Neural progenitor cell (in vitro differentiated cells): Measurements from ENCODE around the gene ARNT2. TPM values are rescaled to one million over a fixed set of nuclear protein-coding genes. Genes with fewer than 3 reads are reported as not detected.

Experiments
- DNase-seq: peaks from one replicate; pipeline ENCODE4 v3.0.0-alpha.2; 2016; ENCODE audit warnings: low spot score
- H2AFZ ChIP-seq: fragments of 200-600 bp; sonication (generic); replicated peaks from 2 replicates; pipeline ENCODE4 v1.6.1; 2016; ENCODE audit warnings: antibody characterized with exemption
- H3F3A ChIP-seq: fragments of 200-600 bp; sonication (generic); 2 replicates; pipeline ENCODE4 v1.6.1; 2016; ENCODE audit warnings: antibody characterized with exemption, low read depth
- H3K27ac ChIP-seq: fragments of 200-600 bp; sonication (generic); 2 replicates; pipeline ENCODE4 v1.5.1; 2016; ENCODE audit warnings: mild to moderate bottlenecking
- H3K27me3 ChIP-seq: fragments of 200-600 bp; sonication (generic); 2 replicates; pipeline ENCODE4 v1.6.1; 2016; ENCODE audit warnings: mild to moderate bottlenecking, moderate library complexity
- H3K36me3 ChIP-seq: fragments of 200-600 bp; sonication (generic); 2 replicates; pipeline ENCODE4 v1.5.1; 2016
- H3K4me1 ChIP-seq: fragments of 200-600 bp; sonication (generic); 2 replicates; pipeline ENCODE4 v1.6.1; 2016; ENCODE audit warnings: mixed run types
- H3K4me2 ChIP-seq: fragments of 200-600 bp; sonication (generic); 2 replicates; pipeline ENCODE4 v1.6.1; 2016
- H3K4me3 ChIP-seq: fragments of 200-600 bp; sonication (generic); 2 replicates; pipeline ENCODE4 v1.5.1; 2016
- H3K79me2 ChIP-seq: fragments of 200-600 bp; sonication (generic); 2 replicates; pipeline ENCODE4 v1.6.1; 2016; ENCODE audit warnings: low read depth
- H3K9ac ChIP-seq: fragments of 200-600 bp; sonication (generic); 2 replicates; pipeline ENCODE4 v1.6.1; 2016
- H3K9me3 ChIP-seq: fragments of 200-600 bp; sonication (generic); 2 replicates; pipeline ENCODE4 v1.5.1; 2016; ENCODE audit warnings: low read depth
- H4K20me1 ChIP-seq: fragments of 200-600 bp; sonication (generic); 2 replicates; pipeline ENCODE4 v1.6.1; 2016; ENCODE audit warnings: low read depth
- H3K27ac Mint-ChIP-seq: 3 replicates; pipeline ENCODE4 v1.8.0; 2021; ENCODE audit warnings: mixed read lengths
- H3K27me3 Mint-ChIP-seq: 2 replicates; pipeline ENCODE4 v1.8.0; 2022; ENCODE audit warnings: low read depth, mild to moderate bottlenecking, inconsistent platforms, moderate library complexity, mixed read lengths; ENCODE audit not compliant: insufficient read depth
- H3K36me3 Mint-ChIP-seq: 3 replicates; pipeline ENCODE4 v1.8.0; 2021; ENCODE audit warnings: mixed read lengths
- H3K4me1 Mint-ChIP-seq: 3 replicates; pipeline ENCODE4 v1.8.0; 2021; ENCODE audit warnings: mixed read lengths
- H3K4me3 Mint-ChIP-seq: 3 replicates; pipeline ENCODE4 v1.8.0; 2021; ENCODE audit warnings: mild to moderate bottlenecking, moderate library complexity, mixed read lengths
- H3K9me3 Mint-ChIP-seq: 3 replicates; pipeline ENCODE4 v1.8.0; 2020; ENCODE audit warnings: mixed read lengths
- EZH2 ChIP-seq: fragments of 200-600 bp; sonication (generic); IDR thresholded peaks from 2 replicates; pipeline ENCODE4 v1.6.1; 2017; ENCODE audit warnings: antibody characterized with exemption, mild to moderate bottlenecking, moderate library complexity
- EZH2phosphoT487 ChIP-seq: fragments of 200-600 bp; sonication (generic); IDR thresholded peaks from 2 replicates; pipeline ENCODE4 v1.6.1; 2017; ENCODE audit warnings: antibody characterized with exemption
- total RNA-seq: library from RNA; depleted of rRNA; stranded (reverse); fragments of >200 nt; gene quantifications from 2 replicates; pipeline ENCODE4 v1.2.3, GENCODE V29; 2015; ENCODE audit warnings: low replicate concordance
- TF ChIP-seq, protein P1 (sequence below): fragments of 200-600 bp; sonication (generic); IDR thresholded peaks from 2 replicates; pipeline ENCODE4 v1.5.1; 2017; ENCODE audit warnings: antibody characterized with exemption, mild to moderate bottlenecking

The ARNT2 gene
- total RNA-seq, 1 donor from 2014 or later, result 15.7 TPM

DNA sequence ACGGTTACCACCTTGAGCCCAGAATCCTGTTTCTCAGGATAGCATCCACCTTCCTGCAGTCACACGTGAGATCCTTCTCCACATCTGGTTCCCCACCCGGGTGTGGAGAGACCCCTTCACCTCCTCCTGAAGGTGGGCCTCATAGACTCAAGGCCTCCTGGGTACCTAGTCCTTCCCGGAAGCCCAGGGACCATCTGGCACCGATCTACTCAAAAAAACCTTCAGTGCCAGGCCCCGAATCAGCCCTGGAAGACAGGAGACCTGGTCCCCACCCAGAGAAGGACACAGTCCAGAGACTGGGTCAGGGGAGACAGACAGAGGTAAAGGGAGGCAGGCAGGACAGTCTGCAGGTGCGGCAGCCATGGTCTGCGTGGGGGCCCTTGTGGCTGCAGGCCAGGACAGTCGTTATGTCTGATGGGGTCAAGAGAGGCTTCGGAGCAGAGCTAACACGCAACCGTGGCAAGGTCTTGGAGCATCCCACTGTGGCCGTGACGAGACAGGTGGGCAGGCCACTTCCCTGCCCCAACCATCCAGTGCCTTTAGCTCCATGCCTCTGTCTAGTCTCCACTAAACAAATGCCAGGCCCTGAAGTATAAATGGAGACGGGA, 178.7 kb downstream of the ARNT2 start:
- TF ChIP-seq, protein P1, sequence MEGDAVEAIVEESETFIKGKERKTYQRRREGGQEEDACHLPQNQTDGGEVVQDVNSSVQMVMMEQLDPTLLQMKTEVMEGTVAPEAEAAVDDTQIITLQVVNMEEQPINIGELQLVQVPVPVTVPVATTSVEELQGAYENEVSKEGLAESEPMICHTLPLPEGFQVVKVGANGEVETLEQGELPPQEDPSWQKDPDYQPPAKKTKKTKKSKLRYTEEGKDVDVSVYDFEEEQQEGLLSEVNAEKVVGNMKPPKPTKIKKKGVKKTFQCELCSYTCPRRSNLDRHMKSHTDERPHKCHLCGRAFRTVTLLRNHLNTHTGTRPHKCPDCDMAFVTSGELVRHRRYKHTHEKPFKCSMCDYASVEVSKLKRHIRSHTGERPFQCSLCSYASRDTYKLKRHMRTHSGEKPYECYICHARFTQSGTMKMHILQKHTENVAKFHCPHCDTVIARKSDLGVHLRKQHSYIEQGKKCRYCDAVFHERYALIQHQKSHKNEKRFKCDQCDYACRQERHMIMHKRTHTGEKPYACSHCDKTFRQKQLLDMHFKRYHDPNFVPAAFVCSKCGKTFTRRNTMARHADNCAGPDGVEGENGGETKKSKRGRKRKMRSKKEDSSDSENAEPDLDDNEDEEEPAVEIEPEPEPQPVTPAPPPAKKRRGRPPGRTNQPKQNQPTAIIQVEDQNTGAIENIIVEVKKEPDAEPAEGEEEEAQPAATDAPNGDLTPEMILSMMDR, result no peak
- no peak for TF ChIP-seq EZH2phosphoT487
- TF ChIP-seq EZH2, result no peak
- H3K4me2 ChIP-seq, result no peak overlapping the region
- H3K27ac ChIP-seq, result no peak overlapping the region
- Mint-ChIP-seq H3K27me3 (peaks cover 8% of the 10 kb centered on the region), H3K4me1 (peaks cover 20% of the 10 kb centered on the region), H3K27ac (no peak overlapping the region), H3K9me3 (no peaks in the 10 kb centered on the region), H3K36me3 (peaks cover 30% of the 10 kb centered on the region), H3K4me3 (no peak overlapping the region)
- H3K79me2 ChIP-seq, result no peaks in the 10 kb centered on the region
- H3K36me3 ChIP-seq, result no peaks in the 10 kb centered on the region
- H4K20me1 ChIP-seq, result peaks cover 11% of the 10 kb centered on the region
- no peak overlapping the region for H3K4me3 ChIP-seq
- no peak overlapping the region for H2AFZ ChIP-seq
- peaks cover 13% of the 10 kb centered on the region for H3K4me1 ChIP-seq
- H3K9ac ChIP-seq, result no peak overlapping the region
- DNase-seq, result no peak
- no peaks in the 10 kb centered on the region for H3K27me3 ChIP-seq
- H3K9me3 ChIP-seq, result no peaks in the 10 kb centered on the region
- H3F3A ChIP-seq, result peaks cover 11% of the 10 kb centered on the region

DNA sequence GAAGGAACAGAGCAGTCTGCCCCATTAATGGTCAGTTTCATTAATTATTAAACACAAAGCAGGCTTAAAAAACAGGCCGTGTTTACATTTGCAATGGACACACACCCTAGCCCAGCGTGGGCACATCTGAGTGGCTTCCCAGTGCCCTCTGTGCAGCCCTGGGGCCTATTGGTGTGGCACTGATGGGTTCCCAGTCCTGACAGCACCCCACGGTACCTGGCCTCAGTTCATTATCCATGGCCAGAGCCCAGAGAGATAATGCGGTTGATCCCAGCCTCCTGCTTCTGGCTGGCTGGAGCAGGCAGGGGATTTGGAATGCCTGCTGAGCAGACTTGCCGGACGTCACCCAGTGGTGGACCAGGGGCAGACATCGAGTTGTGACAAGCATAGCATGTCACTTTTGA, 180.4 kb downstream of the ARNT2 start:
- H3K4me3 ChIP-seq, result no peak overlapping the region
- no peak overlapping the region for H2AFZ ChIP-seq
- H3K9me3 ChIP-seq, result no peaks in the 10 kb centered on the region
- Mint-ChIP-seq H3K9me3 (no peaks in the 10 kb centered on the region), H3K4me3 (no peak overlapping the region), H3K27me3 (peaks cover 5% of the 10 kb centered on the region), H3K27ac (no peak overlapping the region), H3K4me1 (peaks cover 10% of the 10 kb centered on the region), H3K36me3 (peaks cover 35% of the 10 kb centered on the region)
- DNase-seq, result peak; percentile 14
- peaks cover 4% of the 10 kb centered on the region for H3F3A ChIP-seq
- no peaks in the 10 kb centered on the region for H3K36me3 ChIP-seq
- no peak overlapping the region for H3K4me2 ChIP-seq
- H3K4me1 ChIP-seq, result peaks cover 5% of the 10 kb centered on the region
- H3K27me3 ChIP-seq, result no peaks in the 10 kb centered on the region
- no peaks in the 10 kb centered on the region for H3K79me2 ChIP-seq
- H4K20me1 ChIP-seq, result peaks cover 5% of the 10 kb centered on the region
- no peak overlapping the region for H3K9ac ChIP-seq
- TF ChIP-seq EZH2phosphoT487, result no peak
- TF ChIP-seq, protein P1, result no peak
- TF ChIP-seq EZH2, result no peak
- H3K27ac ChIP-seq, result no peak overlapping the region

DNA sequence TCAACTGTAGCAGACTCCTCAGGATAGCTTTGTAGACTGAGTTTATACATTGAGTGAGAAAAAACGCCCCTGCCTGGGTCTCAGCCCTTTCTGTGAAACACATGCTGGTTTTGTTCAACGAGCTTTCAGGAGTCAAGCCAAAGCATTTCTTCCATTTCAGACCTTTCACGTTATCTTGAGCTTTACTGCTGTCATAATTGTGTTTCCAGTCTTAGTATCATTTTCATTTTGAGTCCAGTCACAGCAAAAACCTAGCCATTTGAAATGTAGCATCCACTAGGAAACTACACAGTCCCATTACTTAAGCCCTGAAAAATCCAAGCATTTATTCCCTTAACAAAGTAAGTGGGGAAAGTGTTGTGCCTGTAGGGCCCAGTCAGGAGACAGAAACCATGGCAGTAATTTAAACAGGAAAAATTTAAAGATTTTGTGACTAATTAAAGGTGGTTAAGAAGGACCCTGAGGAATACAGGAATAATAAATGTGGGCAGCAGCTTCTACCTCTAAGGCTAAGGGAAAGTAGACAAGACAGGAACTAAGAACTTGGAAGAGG, 180.9 kb downstream of the ARNT2 start:
- Mint-ChIP-seq H3K4me3 (no peak overlapping the region), H3K36me3 (peaks cover 35% of the 10 kb centered on the region), H3K27me3 (peaks cover 4% of the 10 kb centered on the region), H3K27ac (no peak overlapping the region), H3K4me1 (peaks cover 5% of the 10 kb centered on the region), H3K9me3 (no peaks in the 10 kb centered on the region)
- no peak overlapping the region for H3K9ac ChIP-seq
- no peak overlapping the region for H2AFZ ChIP-seq
- H3K79me2 ChIP-seq, result no peaks in the 10 kb centered on the region
- H3K9me3 ChIP-seq, result no peaks in the 10 kb centered on the region
- TF ChIP-seq, protein P1, result no peak
- TF ChIP-seq EZH2 (no peak), EZH2phosphoT487 (no peak)
- no peak overlapping the region for H3K4me2 ChIP-seq
- H3F3A ChIP-seq, result no peaks in the 10 kb centered on the region
- no peaks in the 10 kb centered on the region for H4K20me1 ChIP-seq
- no peaks in the 10 kb centered on the region for H3K36me3 ChIP-seq
- H3K4me3 ChIP-seq, result no peak overlapping the region
- no peak for DNase-seq
- no peak overlapping the region for H3K27ac ChIP-seq
- no peaks in the 10 kb centered on the region for H3K27me3 ChIP-seq
- H3K4me1 ChIP-seq, result peaks cover under 1% of the 10 kb centered on the region
